NCI-H226 (cell line): ENCODE data around the gene APOBEC3H.

ENCODE experiments used
- DNase-seq: peaks from one replicate; pipeline ENCODE4 v3.0.0-alpha.2; 2015

Gene APOBEC3H

DNA sequence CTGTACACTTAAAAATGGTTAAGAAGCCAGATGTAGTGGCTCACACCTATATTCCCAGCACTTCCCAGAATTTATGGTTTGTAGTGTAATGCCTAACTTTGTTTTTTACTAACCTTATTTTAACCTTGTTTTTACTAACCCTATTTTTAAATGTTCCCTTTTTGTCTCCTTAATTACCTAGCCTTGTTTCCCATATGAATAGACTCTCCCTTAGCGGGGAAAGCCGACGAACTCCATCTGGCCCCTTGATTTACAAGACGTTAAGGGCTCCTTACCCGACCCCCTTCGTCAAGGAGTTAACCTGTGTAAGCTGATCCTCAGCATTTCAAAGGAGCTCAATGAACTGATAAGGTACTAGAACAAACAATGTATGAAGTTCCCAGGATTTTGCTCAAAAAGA lies 17.1 kb downstream of the APOBEC3H start:
- DNase-seq = no peak

- no peak for DNase-seq
These were observed 18.5 kb downstream of the APOBEC3H start for GRCh38 chr22:39115570-39115969.

GRCh38 chr22:39115977-39116621 lies 19.1 kb downstream of the APOBEC3H start:
- DNase-seq = no peak

DNA sequence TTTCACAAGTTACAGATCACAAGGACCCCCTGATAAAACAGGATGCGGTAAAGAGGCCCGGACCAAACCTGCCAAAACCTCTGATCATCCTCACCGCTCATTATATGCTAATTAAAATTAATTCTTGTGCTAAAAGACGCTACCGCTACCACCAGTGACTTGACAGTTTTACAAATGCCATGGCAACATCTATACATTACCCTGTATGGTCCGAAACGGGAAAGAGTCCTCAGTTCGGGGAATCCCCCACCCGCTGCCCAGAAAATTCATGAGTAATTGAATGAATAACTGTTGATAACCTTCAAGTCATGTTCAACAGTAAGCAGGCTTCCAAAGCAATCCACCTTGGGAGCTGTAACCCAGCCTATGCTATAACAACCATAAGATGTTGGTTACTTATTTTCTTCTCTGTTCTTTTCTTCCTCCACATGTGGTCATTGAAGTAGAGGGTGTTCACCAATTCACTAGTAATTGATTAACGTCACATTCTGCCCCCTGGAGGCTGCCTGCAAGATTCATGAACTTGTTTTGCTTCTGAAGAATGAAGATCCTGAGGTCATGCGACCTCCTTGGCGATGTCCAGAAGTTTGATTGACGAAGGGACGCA lies 20.6 kb downstream of the APOBEC3H start:
- no peak for DNase-seq

GRCh38 chr22:39120983-39121382 lies 23.9 kb downstream of the APOBEC3H start:
- DNase-seq = no peak

GRCh38 chr22:39122772-39123470 lies 25.9 kb downstream of the APOBEC3H start:
- no peak for DNase-seq

- DNase-seq = no peak
These were observed 26.9 kb downstream of the APOBEC3H start for GRCh38 chr22:39123751-39124581.

DNA sequence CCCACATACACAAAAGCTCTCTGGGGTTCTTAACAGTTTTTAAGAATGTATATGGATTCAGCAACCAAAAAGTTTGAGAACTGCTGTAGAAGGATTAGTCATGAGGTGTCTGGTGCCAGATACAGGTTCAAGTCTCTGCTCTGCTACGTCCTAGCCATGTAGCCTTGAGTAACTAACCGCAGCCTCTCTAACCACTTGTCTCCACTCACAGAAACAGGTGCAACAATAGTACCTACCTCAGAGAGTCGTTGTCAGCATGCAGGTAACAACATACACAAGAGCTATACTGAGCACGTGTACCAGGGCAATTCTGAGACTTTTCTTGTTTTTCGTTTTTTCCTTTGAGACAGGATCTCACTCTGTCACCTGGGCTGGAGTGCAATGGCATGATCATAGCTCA lies 28.6 kb downstream of the APOBEC3H start:
- DNase-seq = no peak

- no peak for DNase-seq
These were observed 31.5 kb downstream of the APOBEC3H start for GRCh38 chr22:39128508-39128907.

DNA sequence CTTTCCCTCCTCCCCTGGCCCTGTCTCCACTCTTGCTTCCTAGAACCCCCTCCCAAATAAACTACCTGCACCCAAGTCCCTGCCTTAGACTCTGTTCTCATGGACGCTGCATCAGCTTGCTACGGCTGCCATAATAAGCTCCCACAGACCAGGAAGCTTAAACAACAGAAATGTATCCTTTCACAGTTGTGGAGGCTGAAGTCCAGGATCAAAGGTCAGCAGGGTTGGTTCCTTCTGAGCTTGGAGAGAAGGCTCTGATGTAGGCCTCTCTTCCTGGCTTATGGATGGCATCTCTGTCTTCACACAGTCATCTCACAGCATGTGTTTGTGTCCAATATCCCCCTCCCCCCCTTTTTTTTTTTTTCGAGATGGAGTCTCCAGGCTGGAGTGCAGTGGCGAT lies 32.0 kb downstream of the APOBEC3H start:
- DNase-seq = no peak

DNA sequence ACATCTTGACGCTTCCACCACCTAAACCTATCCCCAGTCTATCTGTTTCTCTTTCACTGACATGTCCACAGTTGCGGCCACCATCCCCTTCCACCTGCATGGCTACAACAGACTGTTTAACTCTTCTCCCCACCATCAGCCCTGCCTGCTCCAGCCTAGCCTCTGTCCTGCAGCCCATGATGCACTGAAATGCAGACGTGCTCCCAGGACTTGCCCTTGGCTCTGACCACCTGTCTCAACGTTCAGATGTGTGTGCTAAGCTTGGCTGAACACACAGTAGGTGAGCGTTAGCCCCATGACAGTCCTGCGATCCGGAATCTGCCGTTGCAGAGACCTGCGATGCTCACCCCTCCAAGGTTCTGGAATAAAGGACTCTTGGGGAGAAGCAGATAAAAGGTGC lies 32.7 kb downstream of the APOBEC3H start:
- DNase-seq = no peak

DNA sequence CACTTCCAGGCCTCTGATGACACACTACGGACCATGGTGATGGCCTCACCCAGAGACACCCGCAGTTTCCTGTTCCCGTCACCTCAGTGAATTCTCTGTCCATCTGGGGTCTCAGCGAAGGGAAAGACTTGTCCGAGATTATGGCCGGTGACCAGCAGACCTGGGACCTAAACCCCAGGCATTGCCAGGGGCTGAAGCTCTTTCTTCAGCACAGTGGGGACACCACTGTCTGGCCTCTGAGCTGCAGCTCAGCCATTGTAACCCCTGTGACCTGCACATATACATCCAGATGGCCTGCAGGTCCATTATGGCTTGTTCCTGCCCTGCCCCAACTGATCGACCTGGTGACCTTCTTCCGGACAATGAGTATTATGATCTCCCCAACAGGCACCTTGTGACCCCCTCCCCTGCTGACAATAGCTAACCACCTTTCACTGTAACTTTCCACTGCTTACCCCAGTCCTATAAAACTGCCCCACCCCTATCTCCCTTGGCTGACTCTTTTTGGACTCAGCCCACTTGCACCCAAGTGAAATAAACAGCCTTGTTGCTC lies 33.2 kb downstream of the APOBEC3H start:
- DNase-seq = no peak

DNA sequence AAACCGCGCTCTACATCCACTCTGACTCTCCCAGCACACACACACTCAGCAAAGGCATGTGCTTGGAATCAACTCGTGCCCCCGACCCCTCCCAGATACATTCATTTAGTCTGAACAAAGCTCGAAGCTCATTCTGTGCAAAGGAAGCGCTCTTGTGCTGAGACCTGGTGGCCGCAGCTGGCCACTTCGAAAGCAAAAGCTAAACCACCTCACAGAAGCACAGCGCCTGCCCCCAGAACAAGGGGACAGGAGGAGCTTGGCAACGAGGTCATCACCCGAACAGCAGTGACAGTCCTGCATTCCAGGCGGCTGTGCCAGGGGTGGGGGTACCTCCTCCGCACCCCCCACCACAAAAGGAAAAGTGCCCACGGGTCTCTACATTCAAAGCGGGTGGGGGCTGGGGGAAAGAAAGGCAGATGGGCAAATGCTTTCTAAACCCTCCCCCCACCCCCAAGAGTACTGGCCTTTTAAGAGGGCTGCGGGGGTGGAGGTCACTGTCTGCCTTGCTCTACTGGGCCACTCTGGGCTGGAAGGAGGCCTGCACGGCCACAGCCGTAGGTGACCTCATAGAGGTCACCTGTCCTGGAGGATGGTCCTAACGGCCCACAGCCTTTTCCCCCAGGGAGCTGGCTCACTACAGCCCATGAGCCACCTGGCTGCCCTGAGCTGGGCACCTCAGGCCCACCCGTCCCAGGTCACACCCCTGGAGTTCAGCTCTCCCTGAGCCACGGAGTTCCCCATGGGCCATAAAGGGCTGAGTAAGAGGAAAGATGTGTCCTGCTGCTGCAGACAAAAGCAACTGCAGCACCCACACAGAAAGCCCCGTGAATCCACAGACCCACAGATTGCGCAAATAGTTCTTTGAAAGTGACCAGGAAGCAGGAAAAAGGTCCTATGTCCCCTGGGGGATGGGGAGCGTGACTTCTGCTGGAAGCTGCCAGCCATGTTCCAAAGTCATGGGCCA lies 34.1 kb downstream of the APOBEC3H start:
- no peak for DNase-seq

- no peak for DNase-seq
These were observed 35.2 kb downstream of the APOBEC3H start for GRCh38 chr22:39132281-39132680.

- no peak for DNase-seq
These were observed 36.0 kb downstream of the APOBEC3H start for GRCh38 chr22:39132871-39133524.

GRCh38 chr22:39133871-39134270 lies 36.8 kb downstream of the APOBEC3H start:
- no peak for DNase-seq

GRCh38 chr22:39134366-39135091 lies 37.5 kb downstream of the APOBEC3H start:
- no peak for DNase-seq

DNA sequence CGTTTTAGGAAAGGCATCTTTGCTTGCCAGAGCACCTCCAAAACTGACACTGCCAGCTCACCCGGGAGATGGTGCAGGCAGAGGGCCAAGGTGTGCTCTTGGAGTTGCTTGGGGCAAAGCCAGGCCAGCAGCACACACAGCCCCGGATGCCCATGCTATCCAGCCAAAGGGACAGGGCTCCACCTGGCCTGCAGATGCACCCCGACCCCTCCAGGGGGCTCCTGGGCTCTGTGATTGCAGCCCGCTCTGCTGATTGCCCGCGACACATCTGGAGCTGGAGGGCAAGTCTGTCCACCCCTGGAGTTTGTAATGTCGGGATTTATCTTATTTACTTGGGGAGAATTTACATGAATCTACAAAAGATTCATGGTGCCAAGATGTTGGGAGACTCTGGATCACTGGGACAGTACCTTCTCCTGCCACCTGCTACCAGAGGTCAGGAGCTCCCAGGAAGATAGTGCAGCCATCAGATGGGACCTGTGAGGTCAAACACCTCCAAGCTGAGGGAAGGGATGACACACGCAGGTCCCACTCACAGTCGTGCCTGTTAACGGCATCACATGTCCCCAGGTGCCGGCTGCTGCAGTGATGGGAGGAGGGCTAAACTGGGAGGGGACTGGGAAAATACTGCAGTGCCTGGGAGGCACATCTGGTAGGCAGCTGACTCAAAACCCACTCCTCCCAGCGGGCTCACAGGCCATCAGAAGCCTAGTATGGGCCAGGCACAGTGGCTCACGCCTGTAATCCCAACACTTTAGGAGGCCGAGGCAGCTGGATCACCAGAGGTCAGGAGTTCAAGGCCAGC lies 38.2 kb downstream of the APOBEC3H start:
- DNase-seq = no peak

GRCh38 chr22:39136317-39136716 lies 39.3 kb downstream of the APOBEC3H start:
- DNase-seq = no peak
